Endothelial cell of umbilical vein (primary cell): ENCODE data around the gene SNX12. TPM values are rescaled to one million over a fixed set of nuclear protein-coding genes. Genes with fewer than 3 reads are reported as not detected.

Experiments
- BruUV-seq: library from RNA; stranded (reverse); fragments of 400-500 nt; replicated peaks from 2 replicates; lab custom pipeline; 2021; lab: Mats Ljungman, UMichigan
- CTCF ChIA-PET: fragments of 300-600, 350-600 bp; sonication (Branson Sonifier 250); formaldehyde crosslinking; loops from one replicate; lab custom pipeline; 2021; ENCODE audit warnings: antibody characterized with exemption, inconsistent platforms; lab: Charles Lee
- POLR2A ChIA-PET: fragments of 300-600, 350-600 bp; sonication (Branson Sonifier 250); formaldehyde crosslinking; loops from one replicate; lab custom pipeline; 2021; ENCODE audit warnings: antibody characterized with exemption, inconsistent platforms; lab: Charles Lee
- DNase-seq: peaks from one replicate; pipeline ENCODE4 v3.0.0-alpha.2; 2011; ENCODE audit warnings: low read depth, low spot score
- FAIRE-seq: peaks from 2 replicates; lab custom pipeline; 2011; peaks lifted over from hg19 to GRCh38; lab: Jason Lieb, UNC
- H2AFZ ChIP-seq: 2 replicates; pipeline ENCODE4 v1.6.0; 2012; ENCODE audit warnings: low read depth, low read length, control low read depth, inconsistent platforms
- H3K27ac ChIP-seq: 2 replicates; pipeline ENCODE4 v1.5.1; 2011; ENCODE audit warnings: low read depth, mild to moderate bottlenecking, control low read depth, low read length, moderate library complexity; ENCODE audit not compliant: insufficient read depth
- H3K27me3 ChIP-seq, 2 experiments: 2 replicates each; pipeline versions ENCODE4 v1.6.0 to v1.6.1; 2011; ENCODE audit warnings: low read length in 2 of 2, mixed read lengths in 1 of 2; ENCODE audit not compliant: control insufficient read depth in 2 of 2, insufficient read depth in 2 of 2
- H3K36me3 ChIP-seq, 2 experiments: 2 replicates in 1 of 2; 3 replicates in 1 of 2; pipeline ENCODE4 v1.5.1; 2011; ENCODE audit warnings: low read length in 2 of 2, mild to moderate bottlenecking in 1 of 2, moderate library complexity in 1 of 2; ENCODE audit not compliant: control insufficient read depth in 2 of 2, insufficient read depth in 2 of 2; ENCODE audit errors: extremely low read depth in 1 of 2
- H3K4me1 ChIP-seq: 3 replicates; pipeline ENCODE4 v1.5.1; 2011; ENCODE audit warnings: mild to moderate bottlenecking, low read length; ENCODE audit not compliant: control insufficient read depth, insufficient read depth; ENCODE audit errors: extremely low read depth
- H3K4me2 ChIP-seq: 2 replicates; pipeline ENCODE4 v1.6.1; 2011; ENCODE audit warnings: low read length, control low read depth, mixed read lengths; ENCODE audit not compliant: insufficient read depth
- H3K4me3 ChIP-seq, 3 experiments: fragments of 200-600 bp in 1 of 3; sonication (generic), shearing (Covaris generic) in 1 of 3; replicated peaks in 1 of 3; 2 replicates each; pipeline ENCODE4 v1.5.1; 2011 to 2016; ENCODE audit warnings: control low read depth in 3 of 3, low read length in 3 of 3, mild to moderate bottlenecking in 2 of 3, inconsistent platforms in 1 of 3, low read depth in 1 of 3, moderate library complexity in 1 of 3; ENCODE audit not compliant: insufficient read depth in 1 of 3
- H3K79me2 ChIP-seq: 2 replicates; pipeline ENCODE4 v1.6.0; 2012; ENCODE audit warnings: low read length, inconsistent platforms; ENCODE audit not compliant: control insufficient read depth, insufficient read depth
- H3K9ac ChIP-seq: replicated peaks from 2 replicates; pipeline ENCODE3; 2011; ENCODE audit warnings: low read length, control low read depth; ENCODE audit not compliant: insufficient read depth; ENCODE audit errors: extremely low read depth
- H3K9me1 ChIP-seq: replicated peaks from 3 replicates; pipeline ENCODE4 v1.6.0; 2011; ENCODE audit warnings: mild to moderate bottlenecking, low read length; ENCODE audit not compliant: control insufficient read depth, insufficient read depth; ENCODE audit errors: extremely low read depth
- H3K9me3 ChIP-seq: replicated peaks from 2 replicates; pipeline ENCODE4 v1.5.1; 2012; ENCODE audit warnings: low read length, inconsistent platforms; ENCODE audit not compliant: control insufficient read depth, insufficient read depth
- H4K20me1 ChIP-seq: replicated peaks from 2 replicates; pipeline ENCODE3; 2011; ENCODE audit warnings: mild to moderate bottlenecking, low read length; ENCODE audit not compliant: control insufficient read depth, insufficient read depth; ENCODE audit errors: extremely low read depth
- CTCF ChIP-seq, 2 donors: IDR thresholded peaks; 1 replicate in 1 of 2; 2 replicates in 1 of 2; pipeline ENCODE4 v1.5.1; 2011; ENCODE audit warnings: low read length in 2 of 2, mild to moderate bottlenecking in 2 of 2, moderate library complexity in 2 of 2, control low read depth in 1 of 2, inconsistent platforms in 1 of 2, low read depth in 1 of 2; ENCODE audit not compliant: insufficient read depth in 1 of 2; ENCODE audit errors: extremely low read depth in 1 of 2
- EZH2 ChIP-seq: IDR thresholded peaks from 2 replicates; pipeline ENCODE4 v1.6.1; 2012; ENCODE audit warnings: borderline replicate concordance, low read depth, mild to moderate bottlenecking, moderate library complexity, low read length, inconsistent platforms; ENCODE audit not compliant: severe bottlenecking
- FOS ChIP-seq: IDR thresholded peaks from 2 replicates; pipeline ENCODE4 v1.6.1; 2011; ENCODE audit warnings: mild to moderate bottlenecking, low read length, moderate library complexity, borderline replicate concordance; ENCODE audit not compliant: insufficient read depth
- GATA2 ChIP-seq: IDR thresholded peaks from 2 replicates; pipeline ENCODE4 v1.7.0; 2011; ENCODE audit warnings: low read depth, mild to moderate bottlenecking, moderate library complexity, mixed read lengths, low read length; ENCODE audit not compliant: insufficient read length, insufficient read depth
- JUN ChIP-seq: IDR thresholded peaks from 2 replicates; pipeline ENCODE4 v1.6.1; 2011; ENCODE audit warnings: borderline replicate concordance, low read depth; ENCODE audit not compliant: insufficient read length, insufficient read depth
- MAX ChIP-seq: IDR thresholded peaks from 2 replicates; pipeline ENCODE4 v1.6.1; 2011; ENCODE audit not compliant: insufficient read depth, insufficient read length
- MYC ChIP-seq: IDR thresholded peaks from one replicate; pipeline ENCODE4 v1.6.1; 2011; ENCODE audit warnings: mild to moderate bottlenecking, low read depth, low read length
- POLR2A ChIP-seq: IDR thresholded peaks from 2 replicates; pipeline ENCODE4 v1.6.1; 2012; ENCODE audit warnings: low read depth, mild to moderate bottlenecking, control low read depth, low read length
- POLR2AphosphoS5 ChIP-seq: IDR thresholded peaks from 2 replicates; pipeline ENCODE4 v1.6.1; 2012; ENCODE audit warnings: low read depth, mild to moderate bottlenecking, control low read depth, low read length, moderate library complexity; ENCODE audit not compliant: insufficient read depth
- dilution Hi-C: fragments of 300-500 bp; cut with MboI; formaldehyde crosslinking; loops from one replicate; pipeline ENCODE4 v1.15.0; 2019; ENCODE audit warnings: low sequenced_read_pairs; ENCODE audit not compliant: extremely low pct_ligation_motif_present
- intact Hi-C: fragments of 100-400 bp; cut with micrococcal nuclease; formaldehyde crosslinking; loops from one replicate; pipeline ENCODE4 v1.10.0; 2022
- polyA plus RNA-seq, 4 experiments: library from polyadenylated mRNA; depleted of rRNA in 3 of 4; stranded (reverse) in 3 of 4; unstranded in 1 of 4; fragments of >200 nt; gene quantifications; 2 replicates each; pipeline versions ENCODE4 v1.2.1 to v1.2.3, GENCODE V29; 2011 to 2012; ENCODE audit warnings: missing spikeins in 1 of 4
- total RNA-seq: library from RNA; stranded (reverse); gene quantifications from 2 replicates; pipeline ENCODE4 v1.2.3, GENCODE V29; 2021

Gene SNX12
- total and polyA plus RNA-seq, 2 donors (not counting 3 experiments of a cell fraction or from before 2014, with no cell fraction given), result 85.4 to 90.6 TPM

- DNase-seq (no peak), FAIRE-seq (peak; percentile 31)
- Histone ChIP-seq H3K4me1 (no peaks in the 10 kb centered on the region), H3K9me3 (no peaks in the 10 kb centered on the region), H3K4me2 (no peak overlapping the region), H3K27ac (no peak overlapping the region), H2AFZ (no peak overlapping the region), H3K9ac (no peak overlapping the region), H3K36me3 (peaks cover 0 to 9% of the 10 kb centered on the region in 2 experiments), H3K27me3 (no peaks in the 10 kb centered on the region), H3K4me3 (no peak overlapping the region), H3K79me2 (no peaks in the 10 kb centered on the region), H4K20me1 (no peaks in the 10 kb centered on the region), H3K9me1 (no peaks in the 10 kb centered on the region)
- intact Hi-C loops (no loop called here), dilution Hi-C loops (no loop called here)
- ChIA-PET CTCF (no interaction called here), POLR2A (interaction anchor here (0.6 kb wide), 1 partner anchor 82 kb away, joined by 3 read pairs; no protein-coding TSS in a partner anchor)
- BruUV-seq, result no TSS peak
- TF ChIP-seq POLR2A (no peak), GATA2 (no peak), JUN (no peak), EZH2 (no peak), POLR2AphosphoS5 (no peak), FOS (no peak), MAX (no peak), CTCF (IDR thresholded peaks at IDR 0.05; ENCODE audit: extremely low read depth in 1 of 2, insufficient read depth in 1 of 2, low read depth in 1 of 2, low read length in 2 of 2) (no peak), MYC (no peak)
Measured at GRCh38 chrX:71057848-71058530, 10.1 kb downstream of the SNX12 start.
